HG03039 (cell line): ENCODE data around the gene GABRB1.
A peak's percentile ranks its signal among the peaks of the same experiment; 100 is the strongest.
"Not testable (repeated sequence)": the region's sequence is repeated elsewhere in the genome, so short reads cannot be mapped to it uniquely, and the experiment has no call there.

Experiments used
- ATAC-seq: cut with Tn5 transposase; IDR thresholded peaks from one replicate; pipeline ENCODE4 v1.9.1; 2021; ENCODE audit warnings: mild to moderate bottlenecking, moderate library complexity; ENCODE audit not compliant: unreplicated experiment

The GABRB1 gene

DNA sequence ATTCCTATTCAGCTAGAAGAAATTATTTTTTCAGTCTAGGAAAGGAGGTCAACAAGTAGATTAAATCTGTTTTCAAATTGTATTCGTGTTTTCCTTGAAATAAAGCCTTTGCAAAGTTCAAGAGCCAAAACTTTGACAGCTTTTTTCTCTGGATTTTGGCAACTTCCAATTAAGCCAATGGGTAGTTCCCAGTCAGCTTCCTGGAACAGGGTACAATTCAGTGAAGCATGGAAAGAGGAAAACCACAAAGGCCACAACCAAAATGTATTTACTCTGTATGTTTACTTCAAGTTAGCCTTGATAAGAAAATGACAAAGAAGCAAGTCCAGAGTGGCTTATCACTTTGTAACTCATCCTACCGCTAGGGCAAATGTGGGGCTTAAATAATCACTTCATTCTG, 243.5 kb downstream of the GABRB1 start:
- ATAC-seq = no peak

DNA sequence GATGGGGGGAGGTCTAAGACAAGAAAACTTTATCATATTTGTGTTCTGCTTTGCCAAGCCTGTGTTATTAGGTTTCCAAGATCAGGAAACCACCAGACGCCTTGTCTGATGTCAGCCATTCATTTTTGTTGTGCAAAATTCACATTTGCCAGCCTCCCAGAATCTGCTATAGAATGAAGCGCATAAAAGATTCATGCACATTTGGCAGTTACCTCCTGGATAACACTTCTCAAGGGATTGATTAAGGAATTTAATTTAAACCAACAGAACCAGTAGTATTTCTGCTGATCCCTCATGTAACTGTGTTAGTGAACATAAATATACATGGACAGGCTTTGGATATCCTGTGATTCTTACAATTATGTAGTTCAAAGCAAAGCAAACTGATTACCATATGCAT, 244.2 kb downstream of the GABRB1 start:
- ATAC-seq = no peak

DNA sequence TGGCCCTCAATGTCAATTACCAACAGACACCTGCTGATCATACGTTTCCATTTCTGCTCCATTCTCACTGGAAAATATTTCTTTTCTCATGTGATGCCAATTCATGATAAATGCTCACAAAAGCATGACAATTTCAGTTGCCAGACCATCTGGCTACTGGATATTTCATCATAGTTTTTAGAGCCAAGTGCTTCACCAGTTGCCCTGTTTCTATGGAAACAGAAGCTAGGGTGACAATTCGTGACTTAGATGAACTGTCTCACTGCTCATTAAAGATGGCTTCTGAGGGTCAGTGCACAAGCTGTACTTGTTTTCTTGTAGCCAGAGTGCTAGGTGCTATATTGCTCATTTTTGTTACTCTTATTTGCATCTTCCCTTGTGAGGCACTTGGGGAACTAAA, 247.3 kb downstream of the GABRB1 start:
- ATAC-seq = no peak

DNA sequence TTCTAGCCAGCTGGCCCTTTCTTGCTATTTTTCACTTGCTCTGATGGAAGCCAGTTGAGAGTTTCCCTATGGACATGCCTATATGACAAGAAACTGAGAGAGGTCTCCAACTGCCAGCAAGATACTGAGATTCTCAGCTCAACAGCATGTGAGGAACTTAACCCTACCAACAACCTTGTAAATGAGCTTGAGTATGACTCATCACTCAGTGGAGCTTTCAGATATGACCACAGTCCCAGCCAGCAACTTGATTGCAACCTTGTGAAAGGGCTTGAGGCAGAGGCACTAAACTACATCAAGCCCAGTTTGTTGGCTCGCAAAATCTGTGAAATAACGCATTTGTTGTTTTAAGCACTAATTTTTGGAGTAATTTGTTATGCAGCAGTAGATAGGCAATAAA, 256.4 kb downstream of the GABRB1 start:
- peak; percentile 72 for ATAC-seq

DNA sequence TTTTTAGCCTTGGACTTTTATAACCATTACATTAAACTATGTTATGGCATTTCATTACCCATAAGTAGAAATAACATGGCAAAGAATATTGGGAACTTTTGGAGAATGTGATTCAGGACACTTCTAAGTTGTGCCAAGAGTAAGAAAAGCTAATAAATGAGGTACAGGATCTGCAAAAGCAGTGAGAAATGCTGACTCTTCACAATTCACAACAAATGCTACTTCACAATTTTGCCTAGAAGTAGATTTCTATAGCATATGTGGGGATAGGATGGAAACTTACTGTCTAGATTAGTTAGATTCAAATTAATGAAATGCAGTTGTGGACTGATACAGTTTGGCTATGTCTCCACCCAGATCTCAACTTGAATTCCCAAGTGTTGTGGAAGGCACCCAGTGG, 258.4 kb downstream of the GABRB1 start:
- ATAC-seq = no peak

DNA sequence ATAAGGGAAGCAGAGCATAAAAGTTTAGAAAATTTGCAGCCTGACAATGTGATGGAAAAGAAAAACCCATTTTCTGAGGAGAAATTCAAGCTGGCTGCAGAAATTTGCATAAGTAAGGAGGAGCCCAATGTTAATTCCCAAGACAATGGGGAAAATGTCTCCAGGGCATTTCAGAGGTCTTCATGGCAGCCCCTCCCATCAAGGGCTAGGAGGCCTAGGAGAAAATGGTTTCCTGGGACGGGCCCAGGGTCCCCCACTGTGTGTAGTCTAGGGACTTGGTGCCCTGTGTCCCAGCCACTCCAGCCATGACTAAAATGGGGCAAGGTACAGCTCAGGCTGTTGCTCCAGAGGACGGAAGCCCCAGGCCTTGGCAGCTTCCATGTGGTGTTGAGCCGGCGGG, 259.5 kb downstream of the GABRB1 start:
- not testable (repeated sequence) for ATAC-seq

DNA sequence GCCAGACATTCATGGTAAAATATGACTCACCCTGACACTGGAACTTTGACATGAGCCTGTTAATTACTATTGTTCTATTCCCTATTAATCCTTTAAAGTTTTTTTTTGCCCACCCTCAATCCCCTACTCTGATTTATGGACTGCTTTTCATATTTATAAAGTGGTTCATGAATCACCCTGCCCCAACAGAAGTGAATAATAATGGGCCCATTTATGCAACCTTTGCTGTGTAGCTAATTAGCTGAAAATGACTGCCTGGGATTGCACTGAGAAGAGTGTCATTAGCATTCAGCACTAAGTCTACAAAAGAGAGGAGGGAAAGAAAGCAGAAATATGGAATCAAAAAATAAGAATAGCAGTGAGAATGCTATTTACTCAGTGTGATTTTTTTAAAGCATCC, 277.8 kb downstream of the GABRB1 start:
- no peak for ATAC-seq

DNA sequence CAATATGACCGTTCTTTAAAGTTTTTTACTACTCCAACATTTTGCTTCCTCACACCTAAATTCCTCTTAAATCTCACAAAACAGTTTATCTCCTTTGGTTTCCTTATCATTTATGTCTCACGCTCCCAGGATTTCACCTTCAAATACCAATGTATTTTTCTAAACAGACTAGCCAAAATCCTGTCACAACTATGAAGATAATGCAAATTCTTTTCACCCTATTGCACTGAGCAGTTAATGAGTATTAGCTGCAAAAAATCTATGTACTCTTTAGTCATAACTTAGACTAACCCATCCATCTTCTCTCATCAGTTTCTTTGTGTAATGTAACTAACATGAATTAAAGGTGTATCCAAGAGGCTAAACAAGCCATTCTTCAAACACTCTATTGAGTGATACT, 280.8 kb downstream of the GABRB1 start:
- ATAC-seq = no peak

DNA sequence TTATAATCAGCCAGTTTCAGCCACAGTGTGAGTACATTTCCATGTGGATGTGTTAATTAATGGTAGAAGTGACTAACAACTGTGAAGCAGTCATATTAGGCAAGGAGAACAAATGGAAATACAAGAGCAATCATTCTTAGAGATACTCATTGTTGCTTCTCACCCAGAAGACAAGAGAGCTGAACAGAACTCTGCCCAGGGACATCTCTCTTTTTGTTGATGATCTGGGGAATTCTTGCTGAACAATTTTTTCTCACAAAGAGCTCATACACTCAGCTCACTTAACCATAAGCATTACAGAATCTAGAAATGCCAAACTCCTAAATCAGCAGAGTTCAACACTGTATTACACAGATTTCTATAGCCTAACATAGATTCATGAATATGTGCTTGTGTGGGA, 282.0 kb downstream of the GABRB1 start:
- ATAC-seq = no peak

DNA sequence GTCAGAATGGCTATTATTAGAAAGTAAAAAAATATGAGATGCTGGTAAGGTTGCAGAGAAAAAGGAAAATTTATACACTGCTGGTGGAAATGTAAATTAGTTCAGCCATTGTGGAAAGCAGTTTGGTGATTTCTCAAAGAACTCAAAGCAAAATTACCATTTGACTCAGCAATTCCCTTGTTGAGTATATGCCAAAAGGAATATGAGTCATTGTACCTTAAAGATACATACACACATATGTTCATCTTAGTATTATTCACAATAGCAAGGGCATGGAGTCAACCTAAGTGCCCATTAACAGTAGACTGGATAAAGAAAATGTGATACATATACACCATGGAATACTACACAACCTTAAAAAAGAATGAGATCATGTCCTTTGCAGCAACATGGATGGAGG, 284.0 kb downstream of the GABRB1 start:
- peak; percentile 88 for ATAC-seq

DNA sequence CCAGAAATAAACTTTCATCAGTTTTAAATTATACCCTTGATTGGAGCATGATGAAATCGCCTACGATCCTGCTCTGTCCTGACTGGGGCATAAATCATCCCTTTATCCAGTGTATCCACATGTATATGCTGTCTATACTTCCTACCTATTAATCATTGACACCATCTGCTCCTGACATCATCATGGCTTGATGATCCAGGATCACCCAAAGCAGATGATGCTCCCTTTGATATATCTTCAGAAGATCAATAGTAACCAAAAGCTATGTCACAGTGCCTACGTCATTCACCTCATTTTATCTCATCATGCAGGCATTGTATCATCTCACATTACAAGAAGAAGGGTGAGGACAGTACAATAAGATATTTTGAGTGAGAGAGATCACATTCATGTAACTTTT, 294.7 kb downstream of the GABRB1 start:
- ATAC-seq = no peak

DNA sequence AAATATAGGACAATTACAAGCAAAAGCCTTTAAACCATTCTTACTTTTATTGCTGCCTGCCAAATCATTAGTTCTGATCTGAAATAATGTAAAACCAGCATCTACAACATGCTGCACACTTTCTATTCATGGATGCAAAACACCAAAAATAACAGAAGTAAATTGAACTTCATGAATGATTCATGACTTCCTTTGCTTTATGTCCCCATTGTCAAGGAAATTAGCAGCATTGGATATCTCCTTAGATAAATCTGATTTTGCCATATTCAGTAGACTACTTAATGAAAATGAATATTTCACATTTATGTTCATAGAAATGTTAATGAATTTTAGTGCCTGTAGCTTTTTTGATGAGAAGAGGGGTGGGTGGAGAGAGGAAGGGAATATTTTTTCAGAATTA, 299.5 kb downstream of the GABRB1 start:
- ATAC-seq = no peak

DNA sequence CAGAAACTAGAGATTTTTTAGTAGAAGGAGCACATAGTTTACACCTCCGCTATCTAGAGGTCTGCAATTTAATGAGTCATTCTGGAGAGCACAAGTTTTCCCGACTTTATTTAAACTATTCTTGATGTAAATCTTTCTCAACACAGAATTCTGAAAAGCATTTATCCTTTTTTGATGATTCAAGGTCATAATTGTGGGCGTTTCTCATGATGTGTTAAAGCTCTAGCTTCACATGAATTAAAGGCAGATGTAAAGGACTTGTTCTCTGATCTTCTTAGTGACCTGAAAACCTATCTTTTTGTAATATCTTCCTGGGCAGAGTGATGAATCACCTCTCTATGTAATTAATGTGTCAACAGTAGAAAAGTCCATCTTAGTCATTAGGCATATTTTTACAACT, 303.3 kb downstream of the GABRB1 start:
- no peak for ATAC-seq

DNA sequence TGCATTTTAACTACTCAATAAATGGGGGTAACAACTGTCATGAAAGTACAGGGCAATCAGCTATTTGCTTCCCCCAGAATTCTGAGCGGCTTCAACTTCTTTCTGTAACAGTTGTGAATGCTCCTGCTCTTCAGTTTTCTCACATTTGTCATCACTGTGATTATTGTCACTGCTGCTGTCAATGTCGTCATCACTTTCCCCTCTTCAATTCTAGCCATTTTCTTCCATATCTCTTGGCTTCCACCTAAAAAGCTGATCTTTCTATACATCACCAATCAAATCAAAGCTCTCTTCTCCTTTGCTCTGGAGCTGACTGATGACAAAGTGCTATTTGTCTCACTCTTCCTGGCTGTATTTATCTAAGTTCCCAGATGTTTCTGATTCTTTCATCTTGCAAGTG, 306.5 kb downstream of the GABRB1 start:
- no peak for ATAC-seq

DNA sequence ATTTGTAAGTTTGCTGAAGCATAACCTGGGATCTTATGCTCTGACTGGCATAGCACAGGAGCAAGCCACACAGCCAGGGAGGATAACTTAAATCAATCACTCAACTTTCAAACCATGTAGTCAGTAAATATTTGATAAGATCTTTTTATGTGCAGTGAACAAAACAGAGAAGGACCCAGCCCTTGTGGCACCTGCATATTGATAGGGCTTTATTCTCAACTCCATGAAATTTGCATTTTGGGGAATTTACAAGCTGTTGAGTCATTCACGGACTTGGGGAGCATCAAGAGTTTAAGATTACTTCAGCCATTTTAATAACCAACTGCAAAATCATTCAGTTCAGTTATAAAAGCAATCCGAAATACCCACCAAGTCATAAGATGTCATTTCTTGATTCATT, 309.5 kb downstream of the GABRB1 start:
- ATAC-seq = no peak

DNA sequence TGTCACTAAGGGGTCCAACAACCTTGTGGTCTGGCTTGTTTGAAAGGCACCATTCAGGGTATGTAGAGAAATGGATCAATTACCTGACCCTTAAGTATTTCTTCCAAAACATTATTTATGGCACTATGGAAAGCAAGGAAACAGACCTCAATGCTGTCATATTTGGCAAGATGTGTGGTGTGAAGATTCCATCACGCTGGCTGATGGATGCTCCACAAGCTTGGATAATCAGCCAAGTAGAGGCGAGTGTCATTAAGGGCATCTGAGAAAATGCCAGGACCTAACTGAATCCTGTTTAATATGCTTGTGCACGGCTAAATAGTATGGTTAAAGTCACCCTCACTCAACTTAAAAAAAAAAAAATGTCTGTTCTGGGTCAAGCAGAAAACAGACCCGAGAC, 311.4 kb downstream of the GABRB1 start:
- no peak for ATAC-seq

DNA sequence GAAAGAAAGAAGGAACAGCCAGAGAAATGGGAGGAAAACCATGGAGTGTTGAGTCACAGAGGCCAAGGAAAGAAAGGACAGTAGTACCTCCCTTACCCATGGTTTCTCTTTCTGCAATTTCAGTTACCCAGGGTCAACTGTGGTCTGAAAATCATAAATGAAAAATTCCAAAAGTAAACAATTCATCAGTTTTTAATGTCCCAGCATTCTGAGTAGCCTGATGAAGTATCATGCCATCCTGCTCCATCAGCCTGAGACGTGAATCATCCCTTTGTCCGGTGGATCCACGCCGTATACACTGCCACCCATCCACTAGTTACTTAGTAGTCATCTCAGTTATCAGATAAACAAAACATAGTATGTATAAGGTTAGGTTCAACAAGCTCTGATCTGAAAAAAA, 318.0 kb downstream of the GABRB1 start:
- ATAC-seq = no peak

DNA sequence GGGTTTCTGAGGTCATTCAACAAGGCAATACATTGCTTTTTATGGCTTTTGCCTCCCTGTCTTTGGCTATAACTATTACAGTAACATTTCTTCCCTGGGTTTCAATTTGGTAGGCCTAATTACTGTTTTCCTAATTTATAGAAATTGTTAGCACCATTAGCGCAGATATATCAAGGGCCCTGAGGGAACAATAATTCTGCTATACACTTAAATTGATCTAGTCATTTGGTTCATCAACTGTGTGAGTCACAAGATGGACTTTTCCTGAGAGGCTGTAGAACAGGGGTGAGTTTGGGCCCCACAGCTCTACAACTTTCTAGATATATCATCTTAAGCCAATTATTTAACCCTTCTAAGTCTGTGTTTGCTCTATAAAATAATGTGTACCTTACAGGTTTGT, 324.2 kb downstream of the GABRB1 start:
- ATAC-seq = no peak

DNA sequence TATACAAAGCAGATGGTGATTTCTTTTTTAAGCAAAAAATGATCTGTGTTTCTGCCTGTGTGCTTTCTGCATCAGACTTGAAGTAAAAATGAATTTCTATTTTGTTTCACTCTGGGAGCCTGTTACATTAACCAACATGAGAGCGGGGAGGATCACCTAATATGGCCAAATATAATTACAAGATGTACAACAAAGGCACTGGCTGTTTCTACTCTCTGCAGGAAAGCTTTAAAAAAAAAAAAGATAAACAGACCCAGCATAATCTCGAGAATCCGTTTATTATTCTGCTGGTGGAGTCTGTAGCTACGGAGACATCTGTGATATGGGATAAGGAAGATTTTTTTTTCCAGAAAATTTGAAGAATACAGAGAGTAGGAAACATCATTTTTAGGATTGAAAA, 328.5 kb downstream of the GABRB1 start:
- ATAC-seq = no peak

DNA sequence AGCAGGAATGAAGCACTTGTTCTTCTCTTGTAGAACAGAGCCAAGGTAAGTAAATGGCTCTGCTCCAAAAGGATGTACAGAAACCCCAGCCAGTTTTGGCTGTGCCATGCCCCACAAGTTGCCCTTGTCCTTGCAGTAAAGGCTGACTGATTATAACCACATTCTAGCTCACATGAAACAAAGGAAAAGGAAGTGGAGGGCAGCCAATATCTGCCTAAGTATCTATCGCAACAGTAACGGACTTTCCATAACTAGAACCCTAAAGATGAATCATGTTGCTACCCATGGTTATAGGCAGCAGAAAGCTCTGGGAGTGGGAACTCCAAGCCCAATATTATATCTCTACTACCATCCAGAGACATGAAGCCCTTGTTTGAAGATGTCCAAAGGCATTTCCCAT, 336.4 kb downstream of the GABRB1 start:
- ATAC-seq = no peak

DNA sequence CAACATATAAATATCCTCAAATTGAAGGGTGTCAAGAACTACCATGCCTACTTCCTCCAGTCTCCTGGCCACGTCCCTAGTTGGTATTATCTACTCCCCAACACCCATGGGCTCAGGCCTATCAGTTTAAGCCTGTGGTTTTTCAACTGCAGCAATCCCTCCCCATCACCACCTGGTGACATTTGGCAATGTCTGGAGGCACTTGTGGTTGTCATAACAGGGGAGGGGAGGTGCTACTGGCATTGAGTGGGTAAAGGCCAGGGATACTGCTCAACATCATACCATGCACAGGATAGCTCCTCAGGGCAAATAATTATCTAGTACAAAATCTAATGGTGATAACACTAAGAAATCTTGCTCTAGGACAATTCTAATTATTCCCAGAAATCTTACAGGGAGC, 336.8 kb downstream of the GABRB1 start:
- no peak for ATAC-seq

DNA sequence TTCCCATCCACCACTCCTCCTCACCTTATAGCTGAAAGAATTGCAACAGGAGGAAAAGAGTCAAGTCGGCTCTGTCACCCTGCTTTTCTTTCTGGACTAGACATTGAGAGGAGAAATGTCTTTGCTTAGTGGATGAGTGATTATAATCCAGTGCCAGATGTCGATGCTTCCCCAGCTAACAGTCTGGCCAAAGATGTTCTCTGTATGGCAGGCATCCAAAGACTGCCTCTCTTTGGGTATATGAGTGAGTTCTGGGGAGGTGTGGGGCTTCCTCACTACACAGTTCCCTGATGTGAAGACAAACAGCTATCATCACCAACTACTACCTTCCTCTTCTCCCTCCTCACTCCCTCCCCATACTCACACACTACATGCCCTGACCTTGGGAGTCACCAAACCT, 341.2 kb downstream of the GABRB1 start:
- ATAC-seq = no peak

DNA sequence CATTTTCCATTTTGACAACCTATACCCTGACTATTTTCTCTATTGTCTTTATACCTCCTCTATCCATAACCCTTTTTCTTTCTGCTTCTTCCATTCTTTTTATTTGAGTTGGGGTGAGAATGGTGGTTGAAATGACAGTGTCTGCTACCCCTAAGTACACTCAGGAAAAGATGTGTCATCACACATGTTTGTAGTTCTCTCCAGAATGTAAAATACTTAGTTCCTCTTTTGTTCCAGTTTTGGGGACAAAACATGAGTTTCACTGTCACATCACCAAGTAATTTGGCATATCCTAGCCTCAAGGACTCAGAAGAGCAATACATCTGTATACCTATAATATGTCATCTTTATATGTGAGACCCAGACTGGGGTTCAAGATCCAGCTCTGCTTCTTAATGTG, 341.8 kb downstream of the GABRB1 start:
- ATAC-seq = peak; percentile 46

DNA sequence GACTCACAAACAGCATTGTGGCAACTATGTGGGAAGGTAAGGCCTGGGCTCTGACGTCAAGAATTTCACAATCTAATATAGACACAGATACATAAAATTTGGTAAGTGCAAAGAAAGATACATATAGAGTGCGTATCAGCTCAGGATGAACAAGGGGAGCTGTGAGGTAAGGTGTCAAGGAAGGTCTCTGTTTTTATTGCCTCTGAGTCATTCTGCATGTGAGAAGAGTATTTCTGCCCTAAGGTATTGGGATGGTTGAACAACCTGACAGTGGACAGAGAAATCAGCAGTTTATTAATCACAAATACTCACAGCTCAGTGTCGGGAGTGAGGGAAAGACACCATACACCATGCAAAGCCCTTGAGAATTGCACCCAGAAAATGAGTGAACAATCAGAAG, 342.3 kb downstream of the GABRB1 start:
- ATAC-seq = no peak
